Liver (tissue), 9 donors: ENCODE results near the gene ACSS1. TPM values are rescaled to one million over a fixed set of nuclear protein-coding genes. Genes with fewer than 3 reads are reported as not detected.

Experiments used
- DNase-seq: peaks from one replicate; pipeline ENCODE4 v3.0.0-alpha.2; 2017; ENCODE audit warnings: low spot score
- H3K27ac ChIP-seq, 2 donors: one replicate each; pipeline ENCODE4 v1.7.0; 2013; ENCODE audit warnings: inconsistent platforms in 2 of 2, low read length in 2 of 2, control low read depth in 1 of 2, low read depth in 1 of 2, mild to moderate bottlenecking in 1 of 2
- H3K27me3 ChIP-seq, 4 donors: one replicate each; pipeline versions ENCODE4 v1.6.1 to v1.7.0; 2013; ENCODE audit warnings: low read length in 3 of 4, inconsistent platforms in 1 of 4, mild to moderate bottlenecking in 1 of 4, moderate library complexity in 1 of 4; ENCODE audit not compliant: control insufficient read depth in 4 of 4, insufficient read depth in 4 of 4
- H3K36me3 ChIP-seq, 4 donors: one replicate each; pipeline versions ENCODE4 v1.6.1 to v1.7.0; 2013; ENCODE audit warnings: low read length in 3 of 4, mild to moderate bottlenecking in 3 of 4, low read depth in 1 of 4, moderate library complexity in 1 of 4; ENCODE audit not compliant: control insufficient read depth in 4 of 4, insufficient read depth in 3 of 4
- H3K4me1 ChIP-seq, 4 donors: one replicate each; pipeline versions ENCODE4 v1.6.1 to v1.7.0; 2013; ENCODE audit warnings: low read length in 3 of 4, mild to moderate bottlenecking in 3 of 4, moderate library complexity in 1 of 4; ENCODE audit not compliant: control insufficient read depth in 4 of 4, insufficient read depth in 4 of 4
- H3K4me3 ChIP-seq, 3 donors: one replicate each; pipeline versions ENCODE4 v1.6.1 to v1.7.0; 2013; ENCODE audit warnings: low read length in 3 of 3, control low read depth in 1 of 3, low read depth in 1 of 3, mild to moderate bottlenecking in 1 of 3
- H3K9ac ChIP-seq, 2 donors: one replicate each; pipeline ENCODE4 v1.7.0; 2013; ENCODE audit warnings: low read length in 2 of 2, mild to moderate bottlenecking in 2 of 2, moderate library complexity in 2 of 2, control low read depth in 1 of 2, low read depth in 1 of 2
- H3K9me3 ChIP-seq, 4 donors: one replicate each; pipeline versions ENCODE4 v1.6.1 to v1.7.0; 2013; ENCODE audit warnings: low read length in 3 of 4; ENCODE audit not compliant: control insufficient read depth in 4 of 4
- ATF3 ChIP-seq: IDR thresholded peaks from 2 replicates; pipeline ENCODE4 v1.6.1; 2016; ENCODE audit warnings: antibody characterized with exemption
- FOXA1 ChIP-seq: IDR thresholded peaks from 2 replicates; pipeline ENCODE4 v1.6.1; 2016; ENCODE audit warnings: antibody characterized with exemption
- FOXA2 ChIP-seq: IDR thresholded peaks from 2 replicates; pipeline ENCODE4 v1.6.1; 2016; ENCODE audit warnings: antibody characterized with exemption
- HNF4G ChIP-seq: IDR thresholded peaks from 2 replicates; pipeline ENCODE4 v1.6.1; 2016; ENCODE audit warnings: antibody characterized with exemption
- MAX ChIP-seq: IDR thresholded peaks from 2 replicates; pipeline ENCODE4 v1.6.1; 2016; ENCODE audit warnings: antibody characterized with exemption
- NR2F2 ChIP-seq: IDR thresholded peaks from 2 replicates; pipeline ENCODE4 v1.6.1; 2016; ENCODE audit warnings: antibody characterized with exemption
- RAD21 ChIP-seq, 2 donors: IDR thresholded peaks; 2 replicates each; pipeline ENCODE4 v1.6.1; 2016; ENCODE audit warnings: antibody characterized with exemption in 2 of 2, mild to moderate bottlenecking in 2 of 2
- REST ChIP-seq: IDR thresholded peaks from 2 replicates; pipeline ENCODE4 v1.6.1; 2016; ENCODE audit warnings: antibody characterized with exemption, mild to moderate bottlenecking
- SP1 ChIP-seq: IDR thresholded peaks from 2 replicates; pipeline ENCODE4 v1.6.1; 2018; ENCODE audit warnings: antibody characterized with exemption, mild to moderate bottlenecking
- TAF1 ChIP-seq: conservative IDR thresholded peaks from 2 replicates; pipeline ENCODE4 v1.6.1; 2016; ENCODE audit warnings: antibody characterized with exemption, mild to moderate bottlenecking
- YY1 ChIP-seq: IDR thresholded peaks from 2 replicates; pipeline ENCODE4 v1.6.1; 2016; ENCODE audit warnings: antibody characterized with exemption, mild to moderate bottlenecking
- ZBTB33 ChIP-seq: IDR thresholded peaks from 2 replicates; pipeline ENCODE4 v1.6.1; 2016; ENCODE audit warnings: antibody characterized with exemption
- WGBS: extraction: QIAGEN DNeasy Blood & Tissue Kit; methylation state at CpG from one replicate; pipeline ENCODE4 v1.1.7; 2013; 5-methylcytosine and 5-hydroxymethylcytosine counted together
- polyA plus RNA-seq, 2 donors: library from polyadenylated mRNA; stranded (reverse) in 1 of 2; unstranded in 1 of 2; fragments of 200-250 nt in 1 of 2; fragments of >200 nt in 1 of 2; fragmentation: Nextera tagmentation in 1 of 2; extraction: Ambion mirVana in 1 of 2; gene quantifications; one replicate each; pipeline versions ENCODE4 v1.2.1 to v1.2.3, GENCODE V29; 2013 to 2015
- total RNA-seq, 2 donors: library from RNA; depleted of rRNA; stranded (reverse); fragments of >200 nt; gene quantifications; one replicate each; pipeline ENCODE4 v1.2.3, GENCODE V29; 2014
- donor health status: healthy.
- donor health status: healthy.
- donor health status: healthy.
- donor health status: healthy.
- donor health status: healthy.

The ACSS1 gene
- total and polyA plus RNA-seq, 4 donors = 5.3 to 87.5 (median 22.1) TPM

- TF ChIP-seq SP1 = no peak
- no peak for TF ChIP-seq NR2F2
- no peak for TF ChIP-seq HNF4G
Observed at GRCh38 chr20:25018841-25019240, 39.1 kb downstream of the ACSS1 start (continued).

GRCh38 chr20:25018425-25018824 lies 39.5 kb downstream of the ACSS1 start:
- DNase-seq = no peak

More at GRCh38 chr20:25018425-25018824, 39.5 kb downstream of the ACSS1 start:
- TF ChIP-seq MAX (no peak), FOXA2 (no peak), HNF4G (no peak), FOXA1 (no peak), NR2F2 (no peak), ZBTB33 (no peak), REST (no peak), RAD21 (IDR thresholded peaks at IDR 0.05) (no peak), YY1 (no peak), TAF1 (no peak), ATF3 (no peak), SP1 (no peak)
- no peak overlapping the region for H3K4me3 ChIP-seq
- peaks cover 0 to 8% (median 2%) of the 10 kb centered on the region in 4 donors for H3K4me1 ChIP-seq
- H3K27me3 ChIP-seq = no peaks in the 10 kb centered on the region
- no peaks in the 10 kb centered on the region for H3K9me3 ChIP-seq
- H3K27ac ChIP-seq = no peak overlapping the region
- WGBS = 91% methylated on average over 2 of the region's 2 CpGs
- no peaks in the 10 kb centered on the region for H3K36me3 ChIP-seq
- H3K9ac ChIP-seq = no peak overlapping the region
